HUDEP-2 (cell line): ENCODE results near the gene FOXP4.

Source experiments
- DNase-seq, 76 experiments: peaks; one replicate each; lab custom pipeline; 2025; ENCODE audit not compliant: unreplicated experiment in 76 of 76; lab: John Stamatoyannopoulos, UW

FOXP4 gene

GRCh38 chr6:41545703-41546474, at the start of gene FOXP4:
TSS of gene FOXP4 (plus strand) at chr6:41546381. CDS start at chr6:41565761, 19,380 bp downstream.
- peak in 75 of 76 experiments; percentile 71 to 96 (median 90) for DNase-seq

DNA sequence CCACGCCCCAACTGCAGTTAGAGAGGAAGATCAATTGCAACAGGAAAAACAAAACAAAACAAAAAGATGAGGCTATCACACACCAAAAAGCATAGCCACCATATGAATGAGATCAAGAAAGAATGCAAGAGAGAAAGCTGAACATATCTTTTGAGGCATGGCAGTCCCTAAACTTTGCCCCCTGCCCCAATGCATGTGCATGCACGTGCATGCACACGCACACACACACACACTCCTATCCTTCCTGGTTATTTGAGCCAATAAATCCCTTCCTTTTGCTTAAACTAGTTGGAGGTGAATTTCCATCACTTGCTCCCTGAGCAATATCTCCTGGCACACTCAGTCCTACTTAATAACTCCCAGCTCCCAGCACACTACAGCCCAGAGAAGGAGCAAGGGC, 48.6 kb upstream of the FOXP4 start:
- DNase-seq: no peak

GRCh38 chr6:41497994-41498393, 48.2 kb upstream of the FOXP4 start:
- DNase-seq: no peak

- peak in 2 of 76 experiments; percentile 10 to 42 for DNase-seq
Observed at GRCh38 chr6:41498968-41499599, 47.1 kb upstream of the FOXP4 start.

GRCh38 chr6:41500561-41500960, 45.6 kb upstream of the FOXP4 start:
- no peak for DNase-seq

- no peak for DNase-seq
Observed at GRCh38 chr6:41502566-41502916, 43.6 kb upstream of the FOXP4 start.

GRCh38 chr6:41502917-41503671, 43.1 kb upstream of the FOXP4 start:
- DNase-seq: no peak

- no peak for DNase-seq
Observed at GRCh38 chr6:41503827-41504465, 42.2 kb upstream of the FOXP4 start.

GRCh38 chr6:41504466-41505121, 41.6 kb upstream of the FOXP4 start:
- no peak for DNase-seq

- DNase-seq: peak in 4 of 76 experiments; percentile 2 to 23 (median 14)
Observed at GRCh38 chr6:41505122-41506049, 40.8 kb upstream of the FOXP4 start.

- DNase-seq: no peak
Observed at GRCh38 chr6:41508479-41508878, 37.7 kb upstream of the FOXP4 start.

DNA sequence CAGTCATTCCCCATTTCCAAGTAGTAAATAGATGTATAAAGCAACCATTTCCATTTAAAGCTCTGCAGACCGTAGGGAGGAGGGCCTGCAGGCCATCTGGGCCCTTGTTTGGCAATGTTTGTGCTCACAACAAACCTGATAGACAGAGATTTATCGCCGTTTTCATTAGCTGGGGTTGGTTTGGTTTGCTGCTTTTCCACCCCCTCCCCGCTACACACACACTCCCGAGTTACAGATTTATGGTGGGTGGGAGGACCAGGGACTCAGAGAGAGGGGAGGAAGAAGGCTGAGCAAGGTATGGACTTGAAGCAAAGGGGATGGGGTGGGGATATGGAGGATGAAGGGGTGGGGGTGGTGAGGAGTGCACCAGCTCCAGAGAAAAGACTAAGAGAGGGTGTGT, 36.6 kb upstream of the FOXP4 start:
- DNase-seq: no peak

GRCh38 chr6:41511443-41512060, 34.6 kb upstream of the FOXP4 start:
- DNase-seq: no peak

DNA sequence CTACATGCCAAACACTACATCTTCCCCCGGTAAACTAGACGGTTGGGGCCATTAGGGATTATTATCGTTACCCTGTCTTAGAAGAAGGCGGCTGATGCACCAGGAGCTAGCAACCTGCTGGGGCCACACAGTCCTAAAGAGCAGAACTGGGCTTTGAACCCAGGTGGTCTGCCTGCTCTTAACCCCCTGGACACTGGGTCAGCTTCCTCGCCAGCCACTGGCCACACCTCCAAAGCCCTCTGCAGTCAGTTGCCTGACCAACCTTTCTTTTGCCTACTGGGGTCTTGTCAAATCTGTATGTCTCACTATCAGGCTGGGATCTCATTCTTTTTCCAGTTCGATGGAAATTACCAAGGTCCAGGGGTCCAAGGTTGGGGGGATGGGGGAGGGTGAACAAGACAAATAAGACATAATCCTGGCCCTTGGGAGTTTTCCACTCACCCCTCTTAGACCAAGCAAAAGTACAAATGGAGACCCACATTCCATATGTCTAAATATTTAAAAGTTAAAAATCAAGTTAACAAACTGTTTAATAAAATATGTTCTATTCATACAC, 34.0 kb upstream of the FOXP4 start:
- no peak for DNase-seq

DNA sequence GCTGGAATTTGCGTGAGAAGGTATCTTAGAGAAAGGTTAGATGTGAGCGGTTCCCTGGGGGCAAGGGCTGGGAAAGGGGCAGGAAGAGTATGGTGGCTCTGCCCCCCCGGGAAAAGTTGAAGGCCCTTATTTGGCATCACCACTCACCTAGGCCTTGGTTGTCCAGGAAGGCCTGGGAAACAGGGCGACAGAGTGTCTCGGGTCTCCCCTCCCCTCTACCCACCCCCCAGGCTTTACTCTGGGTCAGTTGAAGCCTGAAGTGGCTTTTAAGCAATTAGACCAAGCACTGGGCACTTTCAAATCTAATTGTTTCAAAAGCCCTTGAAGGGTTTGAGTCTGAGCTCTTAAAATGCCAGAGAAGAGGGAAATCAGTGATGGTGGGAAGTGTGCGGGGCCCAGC, 30.2 kb upstream of the FOXP4 start:
- DNase-seq: no peak

GRCh38 chr6:41518118-41518517, 28.1 kb upstream of the FOXP4 start:
- DNase-seq: no peak

DNA sequence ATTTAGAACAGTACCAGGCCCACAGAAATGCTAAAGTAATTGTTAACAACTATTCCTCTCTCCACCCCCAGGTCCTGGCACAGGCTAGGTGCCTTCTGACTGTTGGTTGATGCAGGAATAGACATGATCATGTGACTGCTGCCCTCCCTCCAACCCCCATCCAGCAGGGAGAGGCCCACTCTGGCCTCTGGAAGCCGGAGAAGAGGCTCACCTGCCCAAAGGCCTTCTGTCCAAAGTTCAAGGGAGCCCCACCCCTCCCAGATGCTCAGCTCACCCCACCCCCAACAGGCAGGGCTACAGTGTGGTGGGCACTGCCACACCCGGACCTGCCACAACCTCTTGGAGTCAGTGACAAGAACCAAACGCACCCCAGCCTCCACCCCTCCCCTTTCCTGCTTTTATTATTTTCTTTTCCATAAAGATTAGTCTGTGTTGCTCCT, 26.9 kb upstream of the FOXP4 start:
- DNase-seq: no peak

DNA sequence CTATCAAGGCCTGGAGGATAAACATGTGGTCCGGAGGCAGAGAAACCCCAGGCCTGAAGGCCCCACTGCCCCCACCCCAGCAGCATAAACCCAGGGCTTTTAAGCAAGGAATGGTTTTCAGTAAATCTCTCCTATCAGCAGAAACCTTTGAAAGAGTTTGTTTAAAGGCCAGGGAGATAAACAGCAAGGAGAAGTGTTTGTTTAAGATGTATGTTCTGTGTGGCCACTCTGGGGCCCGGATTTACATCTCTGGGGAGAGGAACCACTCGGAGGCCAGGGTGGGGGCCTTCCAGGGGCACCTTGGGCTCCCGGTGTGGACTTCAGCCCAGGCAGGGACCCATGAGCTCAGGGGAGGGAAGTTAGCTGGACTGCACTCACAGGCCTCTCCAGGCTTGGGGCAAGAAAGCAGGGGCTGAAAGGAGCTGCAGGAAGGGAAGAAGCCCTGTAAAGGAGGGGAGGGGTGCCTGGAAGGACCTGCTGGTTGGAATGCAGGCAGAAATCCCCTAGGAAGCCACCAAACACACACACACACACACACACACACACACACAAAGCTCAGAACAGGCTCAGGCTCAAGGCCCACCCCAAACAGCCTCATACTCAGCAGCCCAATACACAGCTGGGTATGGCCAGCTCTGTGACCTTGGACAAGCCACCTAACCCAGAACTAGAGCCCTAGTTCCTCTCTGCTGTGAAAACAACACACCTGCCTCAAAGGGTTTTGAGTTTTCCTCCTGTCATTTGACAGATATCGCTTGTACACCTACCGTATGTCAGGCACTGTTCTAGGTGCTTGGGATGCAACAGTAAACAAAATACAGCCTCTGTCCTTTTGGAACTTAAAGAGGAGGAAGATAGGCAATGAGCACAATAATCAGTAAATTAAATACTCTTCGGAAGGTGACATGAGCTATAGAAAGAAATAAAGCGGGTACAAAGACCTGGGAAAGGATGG, 26.2 kb upstream of the FOXP4 start:
- DNase-seq: no peak
